Neural cell (in vitro differentiated cells): Measurements from ENCODE around the gene EBF3. TPM values are rescaled to one million over a fixed set of nuclear protein-coding genes. Genes with fewer than 3 reads are reported as not detected.

Experiments
- H2AFZ ChIP-seq: fragments of 200-600, 300-800 bp; sonication (generic), shearing (Covaris generic); 2 replicates; pipeline ENCODE4 v1.6.0; 2014; ENCODE audit warnings: low read depth, mild to moderate bottlenecking, antibody characterized with exemption, low read length, moderate library complexity
- H3F3A ChIP-seq: fragments of 200-600 bp; shearing (Covaris generic); 2 replicates; pipeline ENCODE4 v1.6.1; 2016; ENCODE audit warnings: mild to moderate bottlenecking, moderate library complexity, mixed read lengths, antibody characterized with exemption, low read length; ENCODE audit not compliant: insufficient read depth, poor library complexity, severe bottlenecking
- H3K27ac ChIP-seq: fragments of 200-600, 300-800 bp; sonication (generic), shearing (Covaris generic); 2 replicates; pipeline ENCODE4 v1.5.1; 2014; ENCODE audit warnings: mild to moderate bottlenecking, low read length, moderate library complexity
- H3K27me3 ChIP-seq: fragments of 300-800, 200-600 bp; sonication (generic), shearing (Covaris generic); 2 replicates; pipeline ENCODE4 v1.6.0; 2014; ENCODE audit warnings: mild to moderate bottlenecking, low read depth, low read length, moderate library complexity; ENCODE audit not compliant: insufficient read depth
- H3K36me3 ChIP-seq: fragments of 300-800, 200-600 bp; sonication (generic), shearing (Covaris generic); 2 replicates; pipeline ENCODE4 v1.5.1; 2014; ENCODE audit warnings: mild to moderate bottlenecking, antibody characterized with exemption, low read length, moderate library complexity; ENCODE audit not compliant: insufficient read depth
- H3K4me2 ChIP-seq: fragments of 300-800, 200-600 bp; sonication (generic), shearing (Covaris generic); 2 replicates; pipeline ENCODE4 v1.6.0; 2014; ENCODE audit warnings: mild to moderate bottlenecking, low read length
- H3K4me3 ChIP-seq: fragments of 300-800, 200-600 bp; sonication (generic), shearing (Covaris generic); 2 replicates; pipeline ENCODE4 v1.5.1; 2014; ENCODE audit warnings: mild to moderate bottlenecking, low read length, moderate library complexity
- H3K79me2 ChIP-seq: fragments of 200-600 bp; shearing (Covaris generic); replicated peaks from 2 replicates; pipeline ENCODE4 v1.6.0; 2014; ENCODE audit warnings: mild to moderate bottlenecking, low read length, moderate library complexity; ENCODE audit not compliant: insufficient read depth
- H3K9ac ChIP-seq: fragments of 300-800, 200-600 bp; sonication (generic), shearing (Covaris generic); 2 replicates; pipeline ENCODE4 v1.6.1; 2016; ENCODE audit warnings: mild to moderate bottlenecking, low read length, mixed read lengths
- H3K9me2 ChIP-seq: fragments of 200-600 bp; shearing (Covaris generic); 2 replicates; pipeline ENCODE4 v1.6.1; 2016; ENCODE audit warnings: mild to moderate bottlenecking, low read length, mixed read lengths; ENCODE audit not compliant: insufficient read depth
- H3K9me3 ChIP-seq: fragments of 200-600, 300-800 bp; sonication (generic), shearing (Covaris generic); 2 replicates; pipeline ENCODE4 v1.6.1; 2016; ENCODE audit warnings: mild to moderate bottlenecking, mixed run types, low read length, moderate library complexity, mixed read lengths
- H4K20me1 ChIP-seq: fragments of 200-600 bp; shearing (Covaris generic); 2 replicates; pipeline ENCODE4 v1.6.1; 2016; ENCODE audit warnings: mild to moderate bottlenecking, mixed run types; ENCODE audit not compliant: insufficient read depth
- EP300 ChIP-seq: fragments of 450-650 bp; conservative IDR thresholded peaks from 2 replicates; pipeline ENCODE4 v1.6.1; 2014; ENCODE audit warnings: antibody characterized with exemption, mild to moderate bottlenecking, moderate library complexity; ENCODE audit not compliant: poor library complexity, severe bottlenecking
- EZH2 ChIP-seq: fragments of 200-600, 300-800 bp; shearing (Covaris generic), sonication (generic); IDR thresholded peaks from 2 replicates; pipeline ENCODE4 v1.6.1; 2014; ENCODE audit warnings: antibody characterized with exemption, low read length, borderline replicate concordance, mild to moderate bottlenecking; ENCODE audit not compliant: insufficient read depth, poor library complexity, severe bottlenecking
- MXI1 ChIP-seq: fragments of 450-650 bp; conservative IDR thresholded peaks from 2 replicates; pipeline ENCODE4 v1.6.1; 2014; ENCODE audit warnings: antibody characterized with exemption, mild to moderate bottlenecking; ENCODE audit not compliant: poor library complexity, severe bottlenecking
- POLR2AphosphoS5 ChIP-seq: IDR thresholded peaks from 2 replicates; pipeline ENCODE4 v1.6.1; 2012
- RAD21 ChIP-seq: fragments of 450-650 bp; conservative IDR thresholded peaks from 2 replicates; pipeline ENCODE4 v1.6.1; 2014; ENCODE audit warnings: antibody characterized with exemption, mild to moderate bottlenecking, moderate library complexity
- SMC3 ChIP-seq: fragments of 450-650 bp; conservative IDR thresholded peaks from 2 replicates; pipeline ENCODE4 v1.6.1; 2014; ENCODE audit warnings: antibody characterized with exemption, mild to moderate bottlenecking, moderate library complexity; ENCODE audit not compliant: poor library complexity
- TAF1 ChIP-seq: IDR thresholded peaks from 2 replicates; pipeline ENCODE4 v1.6.1; 2012; ENCODE audit warnings: low read depth
- polyA plus RNA-seq: library from polyadenylated mRNA; depleted of rRNA; stranded (reverse); fragments of >200 nt; gene quantifications from 2 replicates; pipeline ENCODE4 v1.2.3, GENCODE V29; 2014
- TF ChIP-seq, protein P1 (sequence below): fragments of 450-650 bp; IDR thresholded peaks from 2 replicates; pipeline ENCODE4 v1.5.1; 2014; ENCODE audit warnings: antibody characterized with exemption, mild to moderate bottlenecking, moderate library complexity; ENCODE audit not compliant: poor library complexity, severe bottlenecking
- TF ChIP-seq, protein P2 (sequence below): IDR thresholded peaks from 2 replicates; pipeline ENCODE4 v1.6.1; 2012; ENCODE audit warnings: borderline replicate concordance

Gene EBF3
- polyA plus RNA-seq, 1 donor from 2014 or later, result 0.38 TPM

DNA sequence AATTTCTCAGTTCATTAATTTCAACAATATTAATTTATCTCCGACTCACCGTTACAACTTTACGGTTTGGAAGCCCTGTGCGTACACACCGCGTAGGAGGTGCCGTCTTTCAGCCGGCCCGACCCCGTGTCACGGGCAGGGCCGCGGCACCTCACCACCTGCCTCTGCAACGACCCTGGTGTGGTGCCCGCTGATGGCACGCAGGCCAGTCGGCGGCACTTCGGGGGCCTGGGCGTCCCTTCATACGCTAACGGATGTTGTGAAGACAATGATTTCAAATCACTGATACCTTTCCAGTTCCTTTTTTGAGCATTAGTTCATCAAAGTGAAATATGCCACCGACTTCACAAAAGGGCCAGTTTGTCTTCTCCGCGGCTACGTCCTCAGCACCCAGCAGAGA lies 125.3 kb downstream of the EBF3 start:
- Histone ChIP-seq H3K36me3 (no peaks in the 10 kb centered on the region), H4K20me1 (no peaks in the 10 kb centered on the region), H3K4me3 (no peak overlapping the region), H3K9ac (no peak overlapping the region), H3K27me3 (no peaks in the 10 kb centered on the region), H3K9me3 (no peaks in the 10 kb centered on the region), H3F3A (no peaks in the 10 kb centered on the region), H3K79me2 (no peaks in the 10 kb centered on the region), H3K9me2 (no peaks in the 10 kb centered on the region), H3K4me2 (no peak overlapping the region), H2AFZ (no peak overlapping the region), H3K27ac (no peak overlapping the region)
- TF ChIP-seq EZH2 (no peak), TAF1 (no peak)

DNA sequence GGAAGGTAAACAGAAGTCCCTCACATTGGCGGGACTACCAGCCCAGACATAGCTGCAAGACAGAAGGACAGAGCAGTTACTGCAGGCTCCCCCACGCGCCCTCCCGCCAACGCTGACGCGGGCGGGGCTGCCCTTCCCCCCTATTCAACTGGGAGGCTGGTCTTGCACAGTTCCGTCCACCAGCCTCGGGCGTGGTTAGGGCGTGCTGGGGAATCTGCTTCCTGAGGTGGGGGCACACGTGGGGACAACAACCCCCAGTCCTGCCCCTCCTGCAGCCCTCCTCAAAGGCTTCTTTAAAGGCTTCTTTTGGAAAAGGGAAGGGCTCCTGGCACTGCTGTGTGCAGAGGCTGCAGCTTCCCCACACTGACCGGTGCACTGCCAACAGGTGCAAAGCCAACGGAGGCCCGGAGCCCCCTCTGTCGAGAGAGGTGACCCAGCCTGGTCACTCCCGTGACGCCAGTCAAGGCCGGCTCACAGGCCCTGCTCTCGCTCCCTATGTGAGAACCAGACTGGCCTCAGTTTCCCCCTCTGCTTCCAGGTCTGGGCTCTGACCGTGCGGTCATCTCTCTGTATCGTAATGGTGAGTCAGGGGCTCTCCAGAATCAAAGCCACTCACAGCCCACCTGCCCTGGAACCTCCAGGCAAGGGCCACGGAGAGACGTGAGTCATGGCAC lies 126.0 kb downstream of the EBF3 start:
- Histone ChIP-seq H3K4me3 (no peak overlapping the region), H4K20me1 (no peaks in the 10 kb centered on the region), H3K79me2 (no peaks in the 10 kb centered on the region), H3K4me2 (no peak overlapping the region), H2AFZ (no peak overlapping the region), H3K9ac (no peak overlapping the region), H3K27ac (no peak overlapping the region), H3K27me3 (no peaks in the 10 kb centered on the region), H3F3A (no peaks in the 10 kb centered on the region), H3K9me2 (no peaks in the 10 kb centered on the region), H3K36me3 (no peaks in the 10 kb centered on the region), H3K9me3 (no peaks in the 10 kb centered on the region)
- TF ChIP-seq, protein P1, sequence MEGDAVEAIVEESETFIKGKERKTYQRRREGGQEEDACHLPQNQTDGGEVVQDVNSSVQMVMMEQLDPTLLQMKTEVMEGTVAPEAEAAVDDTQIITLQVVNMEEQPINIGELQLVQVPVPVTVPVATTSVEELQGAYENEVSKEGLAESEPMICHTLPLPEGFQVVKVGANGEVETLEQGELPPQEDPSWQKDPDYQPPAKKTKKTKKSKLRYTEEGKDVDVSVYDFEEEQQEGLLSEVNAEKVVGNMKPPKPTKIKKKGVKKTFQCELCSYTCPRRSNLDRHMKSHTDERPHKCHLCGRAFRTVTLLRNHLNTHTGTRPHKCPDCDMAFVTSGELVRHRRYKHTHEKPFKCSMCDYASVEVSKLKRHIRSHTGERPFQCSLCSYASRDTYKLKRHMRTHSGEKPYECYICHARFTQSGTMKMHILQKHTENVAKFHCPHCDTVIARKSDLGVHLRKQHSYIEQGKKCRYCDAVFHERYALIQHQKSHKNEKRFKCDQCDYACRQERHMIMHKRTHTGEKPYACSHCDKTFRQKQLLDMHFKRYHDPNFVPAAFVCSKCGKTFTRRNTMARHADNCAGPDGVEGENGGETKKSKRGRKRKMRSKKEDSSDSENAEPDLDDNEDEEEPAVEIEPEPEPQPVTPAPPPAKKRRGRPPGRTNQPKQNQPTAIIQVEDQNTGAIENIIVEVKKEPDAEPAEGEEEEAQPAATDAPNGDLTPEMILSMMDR, result no peak
- TF ChIP-seq, protein P2, sequence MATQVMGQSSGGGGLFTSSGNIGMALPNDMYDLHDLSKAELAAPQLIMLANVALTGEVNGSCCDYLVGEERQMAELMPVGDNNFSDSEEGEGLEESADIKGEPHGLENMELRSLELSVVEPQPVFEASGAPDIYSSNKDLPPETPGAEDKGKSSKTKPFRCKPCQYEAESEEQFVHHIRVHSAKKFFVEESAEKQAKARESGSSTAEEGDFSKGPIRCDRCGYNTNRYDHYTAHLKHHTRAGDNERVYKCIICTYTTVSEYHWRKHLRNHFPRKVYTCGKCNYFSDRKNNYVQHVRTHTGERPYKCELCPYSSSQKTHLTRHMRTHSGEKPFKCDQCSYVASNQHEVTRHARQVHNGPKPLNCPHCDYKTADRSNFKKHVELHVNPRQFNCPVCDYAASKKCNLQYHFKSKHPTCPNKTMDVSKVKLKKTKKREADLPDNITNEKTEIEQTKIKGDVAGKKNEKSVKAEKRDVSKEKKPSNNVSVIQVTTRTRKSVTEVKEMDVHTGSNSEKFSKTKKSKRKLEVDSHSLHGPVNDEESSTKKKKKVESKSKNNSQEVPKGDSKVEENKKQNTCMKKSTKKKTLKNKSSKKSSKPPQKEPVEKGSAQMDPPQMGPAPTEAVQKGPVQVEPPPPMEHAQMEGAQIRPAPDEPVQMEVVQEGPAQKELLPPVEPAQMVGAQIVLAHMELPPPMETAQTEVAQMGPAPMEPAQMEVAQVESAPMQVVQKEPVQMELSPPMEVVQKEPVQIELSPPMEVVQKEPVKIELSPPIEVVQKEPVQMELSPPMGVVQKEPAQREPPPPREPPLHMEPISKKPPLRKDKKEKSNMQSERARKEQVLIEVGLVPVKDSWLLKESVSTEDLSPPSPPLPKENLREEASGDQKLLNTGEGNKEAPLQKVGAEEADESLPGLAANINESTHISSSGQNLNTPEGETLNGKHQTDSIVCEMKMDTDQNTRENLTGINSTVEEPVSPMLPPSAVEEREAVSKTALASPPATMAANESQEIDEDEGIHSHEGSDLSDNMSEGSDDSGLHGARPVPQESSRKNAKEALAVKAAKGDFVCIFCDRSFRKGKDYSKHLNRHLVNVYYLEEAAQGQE, result no peak

DNA sequence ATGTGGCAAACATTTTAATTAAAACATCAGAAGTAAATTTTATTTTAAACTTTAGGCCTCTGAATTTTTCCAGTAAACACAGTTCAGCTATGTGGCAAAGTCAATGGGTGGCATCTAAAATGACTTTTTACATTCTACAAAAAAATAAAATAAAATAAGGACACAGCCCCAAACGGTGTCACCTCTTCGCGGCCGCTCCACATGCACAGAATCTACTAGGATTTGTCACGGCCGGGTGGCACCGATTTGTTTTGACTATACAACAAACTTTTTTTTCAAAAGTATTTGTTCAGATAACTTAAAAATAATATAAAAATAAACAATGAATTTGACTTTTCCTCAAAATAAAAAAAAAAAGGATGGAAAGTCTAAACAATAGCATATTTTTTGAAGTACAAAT lies 127.8 kb downstream of the EBF3 start:
- no peaks in the 10 kb centered on the region for H3K27me3 ChIP-seq
- H2AFZ ChIP-seq, result no peak overlapping the region

More for the DNA sequence above, 127.8 kb downstream of the EBF3 start:
- Histone ChIP-seq H3K9me2 (no peaks in the 10 kb centered on the region), H3K4me3 (no peak overlapping the region), H3K36me3 (no peaks in the 10 kb centered on the region), H4K20me1 (no peaks in the 10 kb centered on the region), H3K4me2 (no peak overlapping the region), H3K27ac (no peak overlapping the region), H3F3A (no peaks in the 10 kb centered on the region), H3K9ac (no peak overlapping the region), H3K79me2 (no peaks in the 10 kb centered on the region), H3K9me3 (no peaks in the 10 kb centered on the region)
- no peak for TF ChIP-seq SMC3
- no peak for TF ChIP-seq TAF1
- no peak for TF ChIP-seq RAD21
- no peak for TF ChIP-seq POLR2AphosphoS5
- TF ChIP-seq MXI1, result no peak
- TF ChIP-seq, protein P2, result no peak
- TF ChIP-seq EP300, result no peak
- TF ChIP-seq, protein P1, result no peak
- TF ChIP-seq EZH2, result no peak
